ENCODE data around the gene OR56B1.

- TF ChIP-seq CTCF (IDR thresholded peaks at IDR 0.05): no peak
- no peak for TF ChIP-seq POLR2A (IDR thresholded peaks at IDR 0.05)
These were observed at the start of gene OR56B1 for GRCh38 chr11:5736396-5736795.

Measured in testis (tissue), 2 donors.